ENCODE measurements around the gene PEPD.
"Not testable (repeated sequence)": the region's sequence is repeated elsewhere in the genome, so short reads cannot be mapped to it uniquely, and the experiment has no call there.

PEPD gene

GRCh38 chr19:33497131-33497777 is 24.3 kb downstream of the PEPD start:
- DNase-seq (ENCODE audit: low read depth): no peak

- DNase-seq (ENCODE audit: low read depth): no peak
Measured at GRCh38 chr19:33496038-33496895, 25.3 kb downstream of the PEPD start.

- no peak for DNase-seq (ENCODE audit: low read depth)
Measured at GRCh38 chr19:33493401-33494275, 28.0 kb downstream of the PEPD start.

- DNase-seq (ENCODE audit: low read depth): no peak
Measured at GRCh38 chr19:33492951-33493350, 28.6 kb downstream of the PEPD start.

- DNase-seq (ENCODE audit: low read depth): no peak
Measured at GRCh38 chr19:33492090-33492489, 29.5 kb downstream of the PEPD start.

- DNase-seq (ENCODE audit: low read depth): not testable (repeated sequence)
Measured at GRCh38 chr19:33490596-33490995, 31.0 kb downstream of the PEPD start.

GRCh38 chr19:33490041-33490451 is 31.5 kb downstream of the PEPD start:
- DNase-seq (ENCODE audit: low read depth): no peak

- no peak for DNase-seq (ENCODE audit: low read depth)
Measured at GRCh38 chr19:33488826-33489225, 32.8 kb downstream of the PEPD start.

- no peak for DNase-seq (ENCODE audit: low read depth)
Measured at GRCh38 chr19:33487901-33488800, 33.4 kb downstream of the PEPD start.

- no peak for DNase-seq (ENCODE audit: low read depth)
Measured at GRCh38 chr19:33486936-33487811, 34.4 kb downstream of the PEPD start.

GRCh38 chr19:33486407-33486806 is 35.2 kb downstream of the PEPD start:
- DNase-seq (ENCODE audit: low read depth): no peak

- DNase-seq (ENCODE audit: low read depth): no peak
Measured at GRCh38 chr19:33484226-33484774, 37.3 kb downstream of the PEPD start.

GRCh38 chr19:33482476-33482875 is 39.1 kb downstream of the PEPD start:
- DNase-seq (ENCODE audit: low read depth): no peak

- no peak for DNase-seq (ENCODE audit: low read depth)
Measured at GRCh38 chr19:33481863-33482262, 39.7 kb downstream of the PEPD start.

GRCh38 chr19:33479570-33479969 is 42.0 kb downstream of the PEPD start:
- not testable (repeated sequence) for DNase-seq (ENCODE audit: low read depth)

- DNase-seq (ENCODE audit: low read depth): no peak
Measured at GRCh38 chr19:33477781-33478180, 43.8 kb downstream of the PEPD start.

GRCh38 chr19:33476151-33476707 is 45.4 kb downstream of the PEPD start:
- DNase-seq (ENCODE audit: low read depth): no peak

- no peak for DNase-seq (ENCODE audit: low read depth)
Measured at GRCh38 chr19:33473653-33474305, 47.8 kb downstream of the PEPD start.

Measured in stimulated activated CD8-positive, alpha-beta memory T cell treated with anti-CD3 and anti-CD28 coated beads, Interleukin-15, amount 100 ng/mL, for 1 hour (primary cell).